Left renal cortex interstitium (tissue), 4 donors: ENCODE results near the gene SPTLC3. TPM values are rescaled to one million over a fixed set of nuclear protein-coding genes. Genes with fewer than 3 reads are reported as not detected.

Experiments
- polyA plus RNA-seq, 4 donors: library from polyadenylated mRNA; unstranded; fragments of 120-200 nt; gene quantifications; one replicate each; pipeline ENCODE4 v1.2.1, GENCODE V29; 2013; ENCODE audit not compliant: insufficient read length in 4 of 4

SPTLC3 gene
- polyA plus RNA-seq, 4 donors: 15.4 to 23.2 (median 19.6) TPM

Other genes starting within 250 kb of the SPTLC3 start
- gene ISM1, start 212.3 kb downstream of the SPTLC3 start, polyA plus RNA-seq: 1 to 10 TPM; 3.0 to 4.9 (median 4.0) TPM